Nephron (organoid): Measurements from ENCODE around the gene C5orf58.

Experiments used
- H3K27ac Mint-ChIP-seq, 3 experiments: 2 replicates each; pipeline ENCODE4 v1.8.0; 2020; ENCODE audit warnings: mixed read lengths in 3 of 3, mild to moderate bottlenecking in 2 of 3, moderate library complexity in 1 of 3
- H3K27me3 Mint-ChIP-seq: 2 replicates; pipeline ENCODE4 v1.8.0; 2021; ENCODE audit warnings: low read depth, mild to moderate bottlenecking, moderate library complexity, mixed read lengths
- H3K36me3 Mint-ChIP-seq: 2 replicates; pipeline ENCODE4 v1.8.0; 2020; ENCODE audit warnings: low read depth, mixed read lengths
- H3K4me1 Mint-ChIP-seq: 2 replicates; pipeline ENCODE4 v1.8.0; 2020; ENCODE audit warnings: mixed read lengths
- H3K4me3 Mint-ChIP-seq, 3 experiments: 2 replicates each; pipeline ENCODE4 v1.8.0; 2020; ENCODE audit warnings: mild to moderate bottlenecking in 3 of 3, mixed read lengths in 3 of 3, moderate library complexity in 2 of 3
- H3K9me3 Mint-ChIP-seq: 2 replicates; pipeline ENCODE4 v1.8.0; 2020; ENCODE audit warnings: mixed read lengths
- TF ChIP-seq, protein P1 (sequence below), 3 experiments: fragments of 200-600 bp; sonication (generic); IDR thresholded peaks; one replicate each; pipeline ENCODE4 v1.5.0; 2021; ENCODE audit warnings: antibody characterized with exemption in 3 of 3; ENCODE audit not compliant: unreplicated experiment in 3 of 3

The C5orf58 gene

DNA sequence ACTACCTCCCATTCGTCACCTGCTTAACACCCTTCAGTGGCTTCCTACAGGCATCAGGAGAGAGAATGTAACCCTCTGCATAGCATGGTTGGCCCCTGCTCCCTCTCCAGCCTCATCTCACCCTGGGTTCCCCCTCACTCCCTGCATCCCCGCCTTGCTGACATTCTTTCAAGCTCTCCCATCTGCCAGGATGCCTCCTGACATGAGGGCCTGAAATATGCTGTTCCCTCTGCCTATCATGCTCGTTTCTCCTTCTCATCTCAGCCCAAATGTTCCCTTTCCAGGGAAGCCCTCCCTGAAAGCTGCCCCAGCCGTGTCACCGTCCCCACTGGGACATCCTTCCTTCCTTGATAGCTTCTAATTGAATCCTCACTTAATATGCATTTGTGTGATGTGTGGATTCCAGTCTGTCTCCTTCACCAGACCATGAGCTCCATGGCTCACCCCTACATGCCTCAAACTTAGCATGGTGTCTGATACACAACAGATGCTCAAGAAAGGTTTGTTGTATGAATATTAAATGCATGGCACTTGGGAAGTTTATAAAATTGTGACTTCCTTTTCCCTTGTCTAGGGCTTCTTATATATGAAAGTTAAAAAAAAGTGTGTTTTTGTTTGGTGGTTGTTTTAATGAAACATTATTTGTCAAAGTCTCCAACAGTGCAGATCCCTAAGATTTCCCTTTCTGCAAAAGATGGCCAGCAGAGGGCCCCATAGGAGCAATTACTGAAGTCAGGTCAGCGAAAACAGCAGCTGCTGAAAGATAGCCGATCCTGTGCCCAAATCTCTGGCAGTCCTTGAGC, 7.3 kb upstream of the C5orf58 start:
- H3K4me3 Mint-ChIP-seq = no peak overlapping the region
- peaks cover 6% of the 10 kb centered on the region for H3K27me3 Mint-ChIP-seq
- peaks cover 65% of the 10 kb centered on the region for H3K4me1 Mint-ChIP-seq
- H3K36me3 Mint-ChIP-seq = no peaks in the 10 kb centered on the region
- H3K27ac Mint-ChIP-seq = peak overlapping the region; percentile 43 to 86 (median 71)
- TF ChIP-seq, protein P1, sequence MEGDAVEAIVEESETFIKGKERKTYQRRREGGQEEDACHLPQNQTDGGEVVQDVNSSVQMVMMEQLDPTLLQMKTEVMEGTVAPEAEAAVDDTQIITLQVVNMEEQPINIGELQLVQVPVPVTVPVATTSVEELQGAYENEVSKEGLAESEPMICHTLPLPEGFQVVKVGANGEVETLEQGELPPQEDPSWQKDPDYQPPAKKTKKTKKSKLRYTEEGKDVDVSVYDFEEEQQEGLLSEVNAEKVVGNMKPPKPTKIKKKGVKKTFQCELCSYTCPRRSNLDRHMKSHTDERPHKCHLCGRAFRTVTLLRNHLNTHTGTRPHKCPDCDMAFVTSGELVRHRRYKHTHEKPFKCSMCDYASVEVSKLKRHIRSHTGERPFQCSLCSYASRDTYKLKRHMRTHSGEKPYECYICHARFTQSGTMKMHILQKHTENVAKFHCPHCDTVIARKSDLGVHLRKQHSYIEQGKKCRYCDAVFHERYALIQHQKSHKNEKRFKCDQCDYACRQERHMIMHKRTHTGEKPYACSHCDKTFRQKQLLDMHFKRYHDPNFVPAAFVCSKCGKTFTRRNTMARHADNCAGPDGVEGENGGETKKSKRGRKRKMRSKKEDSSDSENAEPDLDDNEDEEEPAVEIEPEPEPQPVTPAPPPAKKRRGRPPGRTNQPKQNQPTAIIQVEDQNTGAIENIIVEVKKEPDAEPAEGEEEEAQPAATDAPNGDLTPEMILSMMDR (IDR thresholded peaks at IDR 0.05; ENCODE audit: unreplicated experiment in 3 of 3) = peak; percentile 83 to 90 (median 84)
- H3K9me3 Mint-ChIP-seq = no peaks in the 10 kb centered on the region

DNA sequence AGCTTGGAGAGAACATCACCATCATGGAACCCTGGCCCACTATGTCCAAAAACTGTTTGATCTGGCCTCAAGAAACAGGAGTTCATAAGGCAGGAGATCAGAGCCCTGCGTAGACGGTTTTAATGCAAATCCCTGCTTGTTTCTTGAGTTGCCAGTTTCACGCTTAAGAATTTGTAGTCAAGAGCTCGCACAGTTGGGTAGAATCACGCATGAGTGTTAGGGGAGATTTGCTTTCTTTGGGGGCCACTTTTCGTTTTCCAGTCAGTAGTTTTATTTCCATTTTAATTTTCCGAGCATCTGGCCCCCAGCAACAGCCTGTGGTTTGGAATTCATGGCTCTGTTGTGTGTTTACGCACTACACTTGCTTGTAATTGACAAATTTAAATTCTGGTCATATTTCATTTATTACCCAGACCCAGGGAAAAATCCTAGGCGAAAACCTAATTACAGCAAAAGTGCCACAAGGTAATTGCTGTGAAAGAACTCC, 6.6 kb upstream of the C5orf58 start:
- TF ChIP-seq, protein P1 (IDR thresholded peaks at IDR 0.05; ENCODE audit: unreplicated experiment in 3 of 3) = peak in 1 of 3 experiments; percentile 18
- Mint-ChIP-seq H3K4me3 (no peak overlapping the region), H3K27me3 (peaks cover 5% of the 10 kb centered on the region), H3K27ac (peak overlapping the region in 2 of 3 experiments; percentile 43 to 71), H3K36me3 (no peaks in the 10 kb centered on the region), H3K9me3 (no peaks in the 10 kb centered on the region), H3K4me1 (peaks cover 61% of the 10 kb centered on the region)

- TF ChIP-seq, protein P1 (IDR thresholded peaks at IDR 0.05; ENCODE audit: unreplicated experiment in 3 of 3) = no peak
- no peaks in the 10 kb centered on the region for H3K36me3 Mint-ChIP-seq
- peaks cover 5% of the 10 kb centered on the region for H3K27me3 Mint-ChIP-seq
- H3K27ac Mint-ChIP-seq = no peak overlapping the region
- no peak overlapping the region for H3K4me3 Mint-ChIP-seq
- H3K4me1 Mint-ChIP-seq = peaks cover 56% of the 10 kb centered on the region
- no peaks in the 10 kb centered on the region for H3K9me3 Mint-ChIP-seq
Measured at GRCh38 chr5:170226661-170227060, 6.1 kb upstream of the C5orf58 start.

GRCh38 chr5:170228762-170229435, 3.9 kb upstream of the C5orf58 start:
- Mint-ChIP-seq H3K27me3 (peaks cover 6% of the 10 kb centered on the region), H3K27ac (peak overlapping the region in 2 of 3 experiments; percentile 26 to 42), H3K36me3 (no peaks in the 10 kb centered on the region), H3K4me1 (peaks cover 41% of the 10 kb centered on the region), H3K4me3 (no peak overlapping the region), H3K9me3 (no peaks in the 10 kb centered on the region)
- TF ChIP-seq, protein P1 (IDR thresholded peaks at IDR 0.05; ENCODE audit: unreplicated experiment in 3 of 3) = no peak

DNA sequence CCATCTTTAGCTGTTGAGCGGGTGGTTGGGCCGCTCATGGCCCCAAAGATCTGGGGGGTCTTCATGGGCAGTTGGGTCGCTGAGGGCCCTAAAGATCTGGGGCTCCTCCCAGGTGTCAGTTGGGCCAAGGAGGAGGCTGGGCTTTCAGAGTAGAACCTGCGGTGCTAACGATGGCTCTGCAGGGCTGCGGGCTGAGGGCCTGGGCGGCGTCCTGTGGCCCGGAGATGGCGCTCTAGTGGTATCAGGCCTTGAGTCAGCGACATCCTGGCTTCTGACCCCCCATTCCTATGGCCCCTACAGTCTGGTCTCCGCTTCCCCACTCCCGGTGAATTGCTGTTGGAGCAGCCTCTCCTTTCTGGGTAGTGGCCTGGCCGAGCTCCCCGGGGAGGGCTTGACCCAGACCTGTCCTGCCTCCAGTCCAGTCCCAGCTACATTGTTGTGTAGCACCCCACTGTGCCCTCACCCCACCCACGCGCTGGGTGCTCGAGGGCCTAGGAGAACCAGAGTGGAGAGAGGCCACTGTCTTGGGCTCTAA, 640 bp downstream of the C5orf58 start:
- no peak overlapping the region for H3K4me3 Mint-ChIP-seq
- no peaks in the 10 kb centered on the region for H3K9me3 Mint-ChIP-seq
- H3K4me1 Mint-ChIP-seq = peaks cover 9% of the 10 kb centered on the region
- TF ChIP-seq, protein P1 (IDR thresholded peaks at IDR 0.05; ENCODE audit: unreplicated experiment in 3 of 3) = no peak
- no peak overlapping the region for H3K27ac Mint-ChIP-seq
- peaks cover 12% of the 10 kb centered on the region for H3K27me3 Mint-ChIP-seq
- H3K36me3 Mint-ChIP-seq = no peaks in the 10 kb centered on the region
